Sigmoid colon (tissue), 7 donors: Measurements from ENCODE around the gene PIGZ. TPM values are rescaled to one million over a fixed set of nuclear protein-coding genes. Genes with fewer than 3 reads are reported as not detected.

Source experiments
- DNase-seq: peaks from one replicate; pipeline ENCODE4 v3.0.0-alpha.2; 2019
- H3K27ac ChIP-seq, 4 donors: fragments of 200-600 bp; sonication (generic); one replicate each; pipeline ENCODE4 v1.5.1; 2016 to 2019; ENCODE audit warnings: mild to moderate bottlenecking in 1 of 4
- H3K27me3 ChIP-seq, 3 donors: fragments of 200-600 bp; sonication (generic); one replicate each; pipeline ENCODE4 v1.5.1; 2019; ENCODE audit warnings: mild to moderate bottlenecking in 1 of 3
- H3K36me3 ChIP-seq, 4 donors: fragments of 200-600 bp; sonication (generic); one replicate each; pipeline ENCODE4 v1.5.1; 2016 to 2019
- H3K4me1 ChIP-seq, 4 donors: fragments of 200-600 bp; sonication (generic); one replicate each; pipeline ENCODE4 v1.5.1; 2017 to 2019
- H3K4me3 ChIP-seq, 4 donors: fragments of 200-600 bp; sonication (generic); one replicate each; pipeline ENCODE4 v1.5.1; 2017 to 2019; ENCODE audit warnings: mild to moderate bottlenecking in 2 of 4, moderate library complexity in 1 of 4
- H3K9me3 ChIP-seq, 4 donors: fragments of 200-600 bp in 3 of 4; sonication (generic) in 3 of 4; one replicate each; pipeline versions ENCODE4 v1.5.1 to v1.6.1; 2013 to 2019
- EP300 ChIP-seq, 4 donors: sonication (generic); formaldehyde crosslinking; IDR thresholded peaks; one replicate each; pipeline ENCODE4 v1.6.1; 2017; ENCODE audit warnings: antibody characterized with exemption in 4 of 4
- POLR2A ChIP-seq, 2 donors: fragments of 450-650 bp; IDR thresholded peaks; one replicate each; pipeline ENCODE4 v1.6.1; 2016; ENCODE audit warnings: antibody characterized with exemption in 2 of 2, mild to moderate bottlenecking in 2 of 2, moderate library complexity in 2 of 2
- POLR2AphosphoS5 ChIP-seq, 4 donors: sonication (generic); formaldehyde crosslinking; IDR thresholded peaks; one replicate each; pipeline ENCODE4 v1.6.1; 2017; ENCODE audit warnings: antibody characterized with exemption in 4 of 4
- WGBS, 2 donors: extraction: QIAGEN DNeasy Blood & Tissue Kit; methylation state at CpG; one replicate each; pipeline ENCODE4 v1.1.7; 2013; 5-methylcytosine and 5-hydroxymethylcytosine counted together
- intact Hi-C: fragments of 100-400 bp; cut with DNase I; formaldehyde crosslinking; loops from one replicate; pipeline ENCODE4 v1.15.1; 2023
- polyA plus RNA-seq, 3 donors: library from polyadenylated mRNA; stranded (reverse); fragments of 200-250 nt; gene quantifications; one replicate each; pipeline ENCODE4 v1.2.3, GENCODE V29; 2013
- total RNA-seq, 4 donors: library from RNA; depleted of rRNA; stranded (reverse); fragments of >200 nt; gene quantifications; one replicate each; pipeline ENCODE4 v1.1.0, GENCODE V29; 2016
- TF ChIP-seq, protein P1 (sequence below), 4 experiments: fragments of 450-650 bp in 3 of 4; fragments of 200-600 bp in 1 of 4; IDR thresholded peaks; one replicate each; pipeline ENCODE4 v1.5.1; 2016 to 2019; ENCODE audit warnings: antibody characterized with exemption in 4 of 4, mild to moderate bottlenecking in 3 of 4, moderate library complexity in 2 of 4
- donor health status: healthy with polysubstance abuse.
- donor health status: Bipolar disorder and iron deficiency.
- donor health status: healthy.

The PIGZ gene
- total and polyA plus RNA-seq, 7 donors, result 8.6 to 60.8 (median 23.4) TPM

DNA sequence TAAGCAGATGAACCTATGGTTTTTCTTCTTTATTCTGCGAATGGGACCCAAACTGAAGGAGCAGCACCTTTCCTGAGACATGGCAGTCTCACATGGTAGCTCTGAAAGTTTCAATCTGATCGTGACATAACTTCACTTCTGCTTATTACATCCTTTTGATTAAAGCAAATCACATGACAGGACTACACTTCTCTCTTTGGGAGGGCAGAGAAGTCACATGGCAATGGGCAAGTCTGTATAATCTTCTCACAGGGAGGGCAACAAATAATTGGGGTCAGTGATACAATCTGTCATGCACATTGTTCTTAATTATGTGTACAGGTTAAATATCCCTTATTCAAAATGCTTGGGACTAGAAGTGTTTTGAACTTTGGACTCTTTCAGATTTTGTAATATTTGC is 47.9 kb downstream of the PIGZ start:
- no peaks in the 10 kb centered on the region for H3K27me3 ChIP-seq
- 58 to 89% methylated on average over 2 of the region's 2 CpGs for WGBS, 2 donors
- no peak overlapping the region for H3K27ac ChIP-seq
- intact Hi-C loops, result no loop called here
- no peaks in the 10 kb centered on the region for H3K9me3 ChIP-seq
- peaks cover 0 to 37% (median 5%) of the 10 kb centered on the region in 4 donors for H3K36me3 ChIP-seq
- H3K4me3 ChIP-seq, result no peak overlapping the region
- no peak for DNase-seq
- no peaks in the 10 kb centered on the region for H3K4me1 ChIP-seq
- TF ChIP-seq EP300 (IDR thresholded peaks at IDR 0.05), result no peak
- no peak for TF ChIP-seq POLR2A (IDR thresholded peaks at IDR 0.05)

DNA sequence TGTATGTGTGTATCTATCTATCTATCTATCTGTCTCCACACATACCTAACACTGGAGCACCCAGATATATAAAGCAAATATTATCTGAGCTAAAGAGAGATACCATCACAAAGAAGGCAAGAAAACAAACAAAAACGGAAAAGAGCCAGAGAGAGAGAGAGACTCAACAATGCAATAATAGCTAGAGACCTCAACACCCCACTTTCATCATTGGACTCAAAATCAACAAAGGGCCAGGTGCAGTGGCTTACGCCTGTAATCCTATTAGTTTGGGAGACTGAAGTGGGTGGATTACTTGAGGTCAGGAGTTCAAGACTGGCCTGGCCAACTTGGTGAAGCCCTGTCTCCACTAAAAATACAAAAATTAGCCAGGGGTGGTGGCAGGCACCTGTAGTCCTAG is 49.7 kb downstream of the PIGZ start:
- no peak overlapping the region for H3K4me3 ChIP-seq
- no peak for DNase-seq
- TF ChIP-seq, protein P1, sequence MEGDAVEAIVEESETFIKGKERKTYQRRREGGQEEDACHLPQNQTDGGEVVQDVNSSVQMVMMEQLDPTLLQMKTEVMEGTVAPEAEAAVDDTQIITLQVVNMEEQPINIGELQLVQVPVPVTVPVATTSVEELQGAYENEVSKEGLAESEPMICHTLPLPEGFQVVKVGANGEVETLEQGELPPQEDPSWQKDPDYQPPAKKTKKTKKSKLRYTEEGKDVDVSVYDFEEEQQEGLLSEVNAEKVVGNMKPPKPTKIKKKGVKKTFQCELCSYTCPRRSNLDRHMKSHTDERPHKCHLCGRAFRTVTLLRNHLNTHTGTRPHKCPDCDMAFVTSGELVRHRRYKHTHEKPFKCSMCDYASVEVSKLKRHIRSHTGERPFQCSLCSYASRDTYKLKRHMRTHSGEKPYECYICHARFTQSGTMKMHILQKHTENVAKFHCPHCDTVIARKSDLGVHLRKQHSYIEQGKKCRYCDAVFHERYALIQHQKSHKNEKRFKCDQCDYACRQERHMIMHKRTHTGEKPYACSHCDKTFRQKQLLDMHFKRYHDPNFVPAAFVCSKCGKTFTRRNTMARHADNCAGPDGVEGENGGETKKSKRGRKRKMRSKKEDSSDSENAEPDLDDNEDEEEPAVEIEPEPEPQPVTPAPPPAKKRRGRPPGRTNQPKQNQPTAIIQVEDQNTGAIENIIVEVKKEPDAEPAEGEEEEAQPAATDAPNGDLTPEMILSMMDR (IDR thresholded peaks at IDR 0.05), result no peak
- no peak for TF ChIP-seq EP300 (IDR thresholded peaks at IDR 0.05)
- no peak for TF ChIP-seq POLR2AphosphoS5 (IDR thresholded peaks at IDR 0.05)
- no peak for TF ChIP-seq POLR2A (IDR thresholded peaks at IDR 0.05)
- intact Hi-C loops, result no loop called here
- H3K9me3 ChIP-seq, result no peaks in the 10 kb centered on the region
- H3K4me1 ChIP-seq, result no peaks in the 10 kb centered on the region
- H3K27ac ChIP-seq, result no peak overlapping the region
- 89 to 93% methylated on average over 2 of the region's 2 CpGs for WGBS, 2 donors
- H3K27me3 ChIP-seq, result no peaks in the 10 kb centered on the region
- H3K36me3 ChIP-seq, result peaks cover 0 to 40% (median 15%) of the 10 kb centered on the region in 4 donors

DNA sequence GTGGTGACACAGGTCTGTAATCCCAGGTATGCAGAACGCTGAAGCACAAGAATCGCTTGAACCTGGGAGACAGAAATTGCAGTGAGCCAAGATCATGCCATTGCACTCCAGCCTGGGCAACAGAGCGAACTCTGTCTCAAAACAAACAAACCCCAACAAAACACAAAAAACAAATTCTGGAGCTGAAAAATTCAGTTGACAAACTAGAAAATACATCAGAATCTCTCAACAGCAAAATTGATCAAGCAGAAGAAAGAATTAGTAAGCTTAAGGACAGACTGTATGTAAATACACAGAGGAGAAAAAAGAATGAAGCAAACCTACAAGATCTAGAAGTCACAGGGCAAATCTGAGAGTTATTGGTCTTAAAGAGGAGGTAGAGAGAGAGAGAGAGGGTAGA is 51.6 kb downstream of the PIGZ start:
- no peak overlapping the region for H3K27ac ChIP-seq
- H3K36me3 ChIP-seq, result peaks cover 0 to 26% (median 10%) of the 10 kb centered on the region in 4 donors
- DNase-seq, result no peak
- no peaks in the 10 kb centered on the region for H3K9me3 ChIP-seq
- no peaks in the 10 kb centered on the region for H3K27me3 ChIP-seq
- intact Hi-C loops, result no loop called here
- no peaks in the 10 kb centered on the region for H3K4me1 ChIP-seq
- WGBS, 2 donors, result 99% methylated on average over 3 of the region's 3 CpGs
- TF ChIP-seq, protein P1 (IDR thresholded peaks at IDR 0.05), result no peak
- no peak for TF ChIP-seq EP300 (IDR thresholded peaks at IDR 0.05)
- no peak overlapping the region for H3K4me3 ChIP-seq

DNA sequence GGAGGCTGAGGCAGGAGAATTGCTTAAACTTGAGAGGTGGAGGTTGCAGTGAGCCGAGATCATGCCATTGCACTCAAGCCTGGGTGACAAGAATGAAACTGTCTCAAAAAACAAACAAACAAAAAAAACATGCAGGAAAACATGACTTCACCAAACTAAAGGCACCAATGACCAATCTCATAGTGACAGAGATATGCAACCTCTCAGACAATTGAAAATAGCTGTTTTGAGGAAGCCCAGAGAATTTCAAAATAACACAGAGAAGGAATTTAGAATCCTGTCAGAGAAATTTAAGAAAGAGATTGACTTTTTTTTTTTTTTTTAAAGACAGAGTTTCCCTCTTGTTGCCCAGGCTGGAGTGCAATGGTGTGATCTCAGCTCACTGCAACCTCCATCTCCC is 52.4 kb downstream of the PIGZ start:
- no peak overlapping the region for H3K4me3 ChIP-seq
- DNase-seq, result no peak
- intact Hi-C loops, result no loop called here
- peaks cover 0 to 24% (median 10%) of the 10 kb centered on the region in 4 donors for H3K36me3 ChIP-seq
- no peak overlapping the region for H3K27ac ChIP-seq
- no peak for TF ChIP-seq POLR2AphosphoS5 (IDR thresholded peaks at IDR 0.05)
- TF ChIP-seq, protein P1 (IDR thresholded peaks at IDR 0.05), result no peak
- no peak for TF ChIP-seq EP300 (IDR thresholded peaks at IDR 0.05)
- TF ChIP-seq POLR2A (IDR thresholded peaks at IDR 0.05), result no peak
- no peaks in the 10 kb centered on the region for H3K4me1 ChIP-seq
- 100% methylated on average over 1 of the region's 1 CpG for WGBS, 2 donors
- H3K27me3 ChIP-seq, result no peaks in the 10 kb centered on the region
- no peaks in the 10 kb centered on the region for H3K9me3 ChIP-seq

DNA sequence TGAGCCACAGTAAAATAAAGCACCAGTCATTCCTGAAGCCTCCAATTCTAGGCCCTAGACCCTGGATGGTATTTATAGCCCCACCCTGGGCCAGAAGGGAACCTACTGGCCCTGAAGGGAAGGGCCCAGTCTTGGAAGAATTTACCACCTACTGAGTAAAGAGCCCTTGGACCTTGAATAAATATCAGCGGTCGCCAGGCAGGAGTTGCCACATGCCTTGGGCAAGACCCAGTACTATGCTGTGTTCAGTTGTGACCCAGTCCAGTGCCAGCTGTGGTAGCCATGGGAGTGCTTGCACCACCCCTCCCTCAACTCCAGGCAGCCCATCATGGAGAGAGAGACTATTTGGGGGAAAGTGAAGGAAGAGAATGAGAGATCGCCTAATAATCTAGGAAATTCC is 53.3 kb downstream of the PIGZ start:
- Histone ChIP-seq H3K4me1 (no peaks in the 10 kb centered on the region), H3K4me3 (no peak overlapping the region), H3K36me3 (peaks cover 0 to 24% (median 10%) of the 10 kb centered on the region in 4 donors), H3K27ac (no peak overlapping the region), H3K9me3 (no peaks in the 10 kb centered on the region), H3K27me3 (no peaks in the 10 kb centered on the region)
- TF ChIP-seq EP300 (IDR thresholded peaks at IDR 0.05) (no peak), POLR2AphosphoS5 (IDR thresholded peaks at IDR 0.05) (no peak), POLR2A (IDR thresholded peaks at IDR 0.05) (no peak)
- TF ChIP-seq, protein P1 (IDR thresholded peaks at IDR 0.05), result no peak
- intact Hi-C loops, result no loop called here
- no peak for DNase-seq
- 96 to 99% methylated on average over 3 of the region's 3 CpGs for WGBS, 2 donors
